Lower lobe of right lung (tissue), 2 donors: ENCODE results near the gene TENM4. TPM values are rescaled to one million over a fixed set of nuclear protein-coding genes. Genes with fewer than 3 reads are reported as not detected.

Source experiments
- ATAC-seq, 2 donors: fragments of 200-7000 bp; cut with Tn5 transposase; one replicate each; pipeline ENCODE4 v1.9.1; 2020 to 2022; ENCODE audit warnings: mild to moderate bottlenecking in 2 of 2, moderate library complexity in 2 of 2
- DNase-seq: peaks from one replicate; pipeline ENCODE4 v3.0.0-alpha.2; 2020
- H3K27ac ChIP-seq: fragments of 200-600 bp; one replicate; pipeline ENCODE4 v1.8.0; 2022
- H3K27me3 ChIP-seq: fragments of 200-600 bp; one replicate; pipeline ENCODE4 v1.8.0; 2022; ENCODE audit warnings: low read depth
- H3K36me3 ChIP-seq: fragments of 200-600 bp; one replicate; pipeline ENCODE4 v1.8.0; 2022; ENCODE audit warnings: mild to moderate bottlenecking
- H3K4me1 ChIP-seq: fragments of 200-600 bp; one replicate; pipeline ENCODE4 v1.8.0; 2022
- H3K4me3 ChIP-seq: fragments of 200-600 bp; one replicate; pipeline ENCODE4 v1.8.0; 2022; ENCODE audit warnings: mild to moderate bottlenecking
- H3K9me3 ChIP-seq: fragments of 200-600 bp; one replicate; pipeline ENCODE4 v1.8.0; 2022
- CTCF ChIP-seq: fragments of 200-600 bp; IDR thresholded peaks from one replicate; pipeline ENCODE4 v1.8.0; 2022; ENCODE audit warnings: antibody characterized with exemption, mild to moderate bottlenecking
- intact Hi-C: fragments of 100-400 bp; cut with DNase I; formaldehyde crosslinking; loops from one replicate; pipeline ENCODE4 v1.11.0; 2022
- total RNA-seq: library from RNA; stranded (reverse); fragmentation: NEBNext Ultra II Directional; extraction: Animal tissue kit (Norgen Biotek cat#: 25700); gene quantifications from one replicate; pipeline ENCODE4 v1.2.1, GENCODE V29; 2021
- donor health status: DM: no; HTN: yes; CAD: no; lungs with severe emphysema.

The TENM4 gene
- total RNA-seq, 1 donor from 2014 or later: 1.1 TPM

- no peaks in the 10 kb centered on the region for H3K36me3 ChIP-seq
- no peak overlapping the region for H3K4me3 ChIP-seq
- H3K9me3 ChIP-seq: no peaks in the 10 kb centered on the region
- intact Hi-C loops: no loop called here
- DNase-seq: no peak
- no peak for TF ChIP-seq CTCF
- H3K27me3 ChIP-seq: no peaks in the 10 kb centered on the region
- peak overlapping the region; percentile 86 for H3K27ac ChIP-seq
- peaks cover 42% of the 10 kb centered on the region for H3K4me1 ChIP-seq
- peak; percentile 69 to 77 for ATAC-seq
These were observed 638.6 kb downstream of the TENM4 start for GRCh38 chr11:78802058-78802761.

- no peak for DNase-seq
- ATAC-seq: peak; percentile 89 to 92
- intact Hi-C loops: no loop called here
- no peak for TF ChIP-seq CTCF
- no peaks in the 10 kb centered on the region for H3K9me3 ChIP-seq
- H3K27me3 ChIP-seq: no peaks in the 10 kb centered on the region
- no peak overlapping the region for H3K4me3 ChIP-seq
- no peaks in the 10 kb centered on the region for H3K36me3 ChIP-seq
- H3K27ac ChIP-seq: peak overlapping the region; percentile 86
- peaks cover 49% of the 10 kb centered on the region for H3K4me1 ChIP-seq
These were observed 639.5 kb downstream of the TENM4 start for GRCh38 chr11:78801161-78801884.

- no peak overlapping the region for H3K4me3 ChIP-seq
- no peaks in the 10 kb centered on the region for H3K9me3 ChIP-seq
- ATAC-seq: no peak
- intact Hi-C loops: no loop called here
- peaks cover 52% of the 10 kb centered on the region for H3K4me1 ChIP-seq
- no peaks in the 10 kb centered on the region for H3K27me3 ChIP-seq
- TF ChIP-seq CTCF: no peak
- peak overlapping the region; percentile 86 for H3K27ac ChIP-seq
- no peak for DNase-seq
- no peaks in the 10 kb centered on the region for H3K36me3 ChIP-seq
These were observed 640.1 kb downstream of the TENM4 start for GRCh38 chr11:78800756-78801155.

GRCh38 chr11:78800096-78800690 lies 640.6 kb downstream of the TENM4 start:
- DNase-seq (no peak), ATAC-seq (no peak)
- H3K27ac ChIP-seq: peak overlapping the region; percentile 86
- no peaks in the 10 kb centered on the region for H3K27me3 ChIP-seq
- H3K4me1 ChIP-seq: peaks cover 57% of the 10 kb centered on the region
- no peak for TF ChIP-seq CTCF
- intact Hi-C loops: no loop called here
- no peaks in the 10 kb centered on the region for H3K9me3 ChIP-seq
- no peak overlapping the region for H3K4me3 ChIP-seq
- no peaks in the 10 kb centered on the region for H3K36me3 ChIP-seq

GRCh38 chr11:78798663-78799062 lies 642.2 kb downstream of the TENM4 start:
- TF ChIP-seq CTCF: peak; percentile 80
- DNase-seq (peak; percentile 81), ATAC-seq (peak; percentile 54 to 74)
- H3K4me1 ChIP-seq: peaks cover 59% of the 10 kb centered on the region
- H3K27ac ChIP-seq: no peak overlapping the region
- intact Hi-C loops: no loop called here
- H3K36me3 ChIP-seq: no peaks in the 10 kb centered on the region
- H3K9me3 ChIP-seq: no peaks in the 10 kb centered on the region
- no peaks in the 10 kb centered on the region for H3K27me3 ChIP-seq
- H3K4me3 ChIP-seq: no peak overlapping the region
